NCI-H1417 (cell line): ENCODE results near the gene CCDC116.
A peak's percentile ranks its signal among the peaks of the same experiment; 100 is the strongest.
"Not testable (repeated sequence)": the region's sequence is repeated elsewhere in the genome, so short reads cannot be mapped to it uniquely, and the experiment has no call there.

Source experiments
- DNase-seq, 3 experiments: peaks; one replicate each; lab custom pipeline; 2025; lab: John Stamatoyannopoulos, UW

CCDC116 gene

GRCh38 chr22:21609556-21610157 is 22.9 kb upstream of the CCDC116 start:
- DNase-seq: not testable (repeated sequence)

GRCh38 chr22:21611210-21611977 is 21.2 kb upstream of the CCDC116 start:
- no peak for DNase-seq

- no peak for DNase-seq
Measured at GRCh38 chr22:21612858-21613257, 19.7 kb upstream of the CCDC116 start.

GRCh38 chr22:21613553-21614233 is 18.9 kb upstream of the CCDC116 start:
- no peak for DNase-seq

- no peak for DNase-seq
Measured at GRCh38 chr22:21615731-21616130, 16.8 kb upstream of the CCDC116 start.

- DNase-seq: not testable (repeated sequence)
Measured at GRCh38 chr22:21617337-21617736, 15.2 kb upstream of the CCDC116 start.

GRCh38 chr22:21621025-21621424 is 11.5 kb upstream of the CCDC116 start:
- DNase-seq: no peak

GRCh38 chr22:21622011-21622918 is 10.3 kb upstream of the CCDC116 start:
- DNase-seq: no peak

GRCh38 chr22:21622919-21623647 is 9.5 kb upstream of the CCDC116 start:
- DNase-seq: no peak

- DNase-seq: no peak
Measured at GRCh38 chr22:21623648-21623970, 9.0 kb upstream of the CCDC116 start.

- DNase-seq: no peak
Measured at GRCh38 chr22:21624120-21624879, 8.3 kb upstream of the CCDC116 start.

- no peak for DNase-seq
Measured at GRCh38 chr22:21624880-21625791, 7.4 kb upstream of the CCDC116 start.

- no peak for DNase-seq
Measured at GRCh38 chr22:21626073-21626734, 6.4 kb upstream of the CCDC116 start.

GRCh38 chr22:21626735-21627469 is 5.7 kb upstream of the CCDC116 start:
- DNase-seq: no peak

- peak in 1 of 3 experiments; percentile 35 for DNase-seq
Measured at GRCh38 chr22:21628386-21629254, 3.9 kb upstream of the CCDC116 start.

GRCh38 chr22:21629255-21630149 is 3.1 kb upstream of the CCDC116 start, which contains the start of gene YDJC:
Gene YDJC (minus strand): TSS chr22:21630022. CDS start chr22:21630014, 8 bp downstream.
- DNase-seq: peak; percentile 86 to 92 (median 86)
